B cell (primary cell): Measurements from ENCODE around the gene RASGRF2. TPM values are rescaled to one million over a fixed set of nuclear protein-coding genes. Genes with fewer than 3 reads are reported as not detected.

Source experiments
- ATAC-seq: fragments of 200-7000 bp; cut with Tn5 transposase; one replicate; pipeline ENCODE4 v1.10.0; 2021; ENCODE audit warnings: low read depth, mild to moderate bottlenecking, moderate number of reproducible peaks, moderate library complexity
- CTCF ChIA-PET: fragments of 350-600 bp; sonication (Branson Sonifier 250); formaldehyde crosslinking; loops from one replicate; lab custom pipeline; 2021; ENCODE audit warnings: antibody characterized with exemption, inconsistent platforms; lab: Charles Lee
- POLR2A ChIA-PET: fragments of 350-600 bp; sonication (Branson Sonifier 250); formaldehyde crosslinking; loops from one replicate; lab custom pipeline; 2021; ENCODE audit warnings: antibody characterized with exemption; lab: Charles Lee
- DNase-seq: peaks from one replicate; pipeline ENCODE4 v3.0.0; 2013
- H2AFZ ChIP-seq: 2 replicates; pipeline ENCODE4 v1.6.1; 2012; ENCODE audit warnings: mild to moderate bottlenecking, low read depth, low read length; ENCODE audit not compliant: insufficient read depth, poor library complexity, severe bottlenecking
- H3K27ac ChIP-seq, 2 donors: 1 replicate in 1 of 2; 2 replicates in 1 of 2; pipeline ENCODE4 v1.5.1; 2012 to 2013; ENCODE audit warnings: low read length in 2 of 2, mild to moderate bottlenecking in 2 of 2, moderate library complexity in 1 of 2
- H3K27me3 ChIP-seq, 4 experiments: fragments of 200-600 bp in 1 of 4; sonication (generic) in 1 of 4; replicated peaks in 1 of 4; 1 replicate in 2 of 4; 2 replicates in 2 of 4; pipeline versions ENCODE4 v1.6.1 to v1.7.0; 2013 to 2016; ENCODE audit warnings: low read length in 3 of 4, mild to moderate bottlenecking in 2 of 4, mixed read lengths in 1 of 4, moderate library complexity in 1 of 4; ENCODE audit not compliant: insufficient read depth in 4 of 4, control insufficient read depth in 3 of 4; ENCODE audit errors: control extremely low read depth in 1 of 4
- H3K36me3 ChIP-seq, 2 experiments: replicated peaks in 1 of 2; 1 replicate in 1 of 2; 2 replicates in 1 of 2; pipeline versions ENCODE4 v1.6.1 to v1.7.1; 2013; ENCODE audit warnings: low read length in 1 of 2; ENCODE audit not compliant: insufficient read depth in 2 of 2, control insufficient read depth in 1 of 2; ENCODE audit errors: control extremely low read depth in 1 of 2, extremely low read depth in 1 of 2
- H3K4me1 ChIP-seq, 2 donors: fragments of 200-600 bp in 1 of 2; sonication (generic) in 1 of 2; 1 replicate in 1 of 2; 2 replicates in 1 of 2; pipeline versions ENCODE4 v1.5.1 to v1.6.1; 2013 to 2017; ENCODE audit warnings: low read length in 2 of 2; ENCODE audit not compliant: control insufficient read depth in 2 of 2, insufficient read depth in 2 of 2
- H3K4me2 ChIP-seq: replicated peaks from 2 replicates; pipeline ENCODE3; 2012; ENCODE audit warnings: mild to moderate bottlenecking, low read depth, low read length; ENCODE audit not compliant: poor library complexity, severe bottlenecking
- H3K4me3 ChIP-seq, 5 experiments: fragments of 200-600 bp in 1 of 5; sonication (generic) in 1 of 5; 1 replicate in 3 of 5; 2 replicates in 2 of 5; pipeline versions ENCODE4 v1.5.1 to v1.7.0; 2011 to 2016; ENCODE audit warnings: low read length in 4 of 5, mild to moderate bottlenecking in 4 of 5, low read depth in 2 of 5, control low read depth in 1 of 5, moderate library complexity in 1 of 5; ENCODE audit not compliant: insufficient read depth in 1 of 5; ENCODE audit errors: control extremely low read depth in 1 of 5, extremely low read depth in 1 of 5
- H3K79me2 ChIP-seq: fragments of 200-600 bp; sonication (generic); one replicate; pipeline ENCODE4 v1.6.0; 2016; ENCODE audit warnings: low read length; ENCODE audit not compliant: control insufficient read depth, insufficient read depth
- H3K9ac ChIP-seq: fragments of 200-600 bp; sonication (generic); 2 replicates; pipeline ENCODE4 v1.6.1; 2017; ENCODE audit warnings: mild to moderate bottlenecking, low read length, moderate library complexity
- H3K9me3 ChIP-seq, 3 donors: one replicate each; pipeline versions ENCODE4 v1.6.1 to v1.7.1; 2013; ENCODE audit warnings: low read length in 2 of 3; ENCODE audit not compliant: control insufficient read depth in 2 of 3, insufficient read depth in 1 of 3; ENCODE audit errors: control extremely low read depth in 1 of 3
- H4K20me1 ChIP-seq: 2 replicates; pipeline ENCODE4 v1.6.0; 2012; ENCODE audit warnings: mild to moderate bottlenecking, low read length; ENCODE audit not compliant: insufficient read depth, control insufficient read depth, poor library complexity, severe bottlenecking
- H3K27ac Mint-ChIP-seq: one replicate; pipeline ENCODE4 v1.8.0; 2021; ENCODE audit warnings: mixed read lengths
- H3K27me3 Mint-ChIP-seq: one replicate; pipeline ENCODE4 v1.8.0; 2021; ENCODE audit warnings: mixed read lengths
- H3K4me1 Mint-ChIP-seq: one replicate; pipeline ENCODE4 v1.8.0; 2021; ENCODE audit warnings: mixed read lengths
- H3K4me3 Mint-ChIP-seq: one replicate; pipeline ENCODE4 v1.8.0; 2021; ENCODE audit warnings: mixed read lengths
- H3K9me3 Mint-ChIP-seq: one replicate; pipeline ENCODE4 v1.8.0; 2022; ENCODE audit warnings: mixed read lengths; ENCODE audit not compliant: insufficient read depth
- CTCF ChIP-seq: fragments of 200-600 bp; IDR thresholded peaks from one replicate; pipeline ENCODE4 v1.8.0; 2022; ENCODE audit warnings: antibody characterized with exemption, mild to moderate bottlenecking
- EZH2 ChIP-seq: IDR thresholded peaks from 2 replicates; pipeline ENCODE4 v1.6.1; 2012; ENCODE audit warnings: borderline replicate concordance, low read depth, mild to moderate bottlenecking, moderate library complexity, low read length; ENCODE audit not compliant: insufficient read depth, poor library complexity, severe bottlenecking
- WGBS: methylation state at CpG from one replicate; pipeline ENCODE4 v1.1.5; 2013; ENCODE audit warnings: missing lambda C conversion rate; ENCODE audit not compliant: insufficient coverage; 5-methylcytosine and 5-hydroxymethylcytosine counted together
- intact Hi-C: fragments of 100-400 bp; cut with micrococcal nuclease; formaldehyde crosslinking; loops from one replicate; pipeline ENCODE4 v1.10.0; 2022
- polyA plus RNA-seq: library from polyadenylated mRNA; depleted of rRNA; stranded (reverse); fragments of >200 nt; gene quantifications from 2 replicates; pipeline ENCODE4 v1.2.3, GENCODE V29; 2012
- total RNA-seq, 2 donors: library from RNA; stranded (reverse); fragments of 120-200 nt in 1 of 2; gene quantifications; 1 replicate in 1 of 2; 2 replicates in 1 of 2; pipeline versions ENCODE4 v1.2.3 to v1.2.4, GENCODE V29; 2013 to 2022

The RASGRF2 gene
- total and polyA plus RNA-seq, 2 donors (not counting 1 experiment from before 2014, with no cell fraction given), result 0.04 to 0.37 TPM

- Mint-ChIP-seq H3K4me3 (no peak overlapping the region), H3K27me3 (no peaks in the 10 kb centered on the region), H3K4me1 (no peaks in the 10 kb centered on the region), H3K9me3 (no peaks in the 10 kb centered on the region), H3K27ac (no peak overlapping the region)
- WGBS, result 100% methylated on average over 2 of the region's 5 CpGs
- no peak overlapping the region for H2AFZ ChIP-seq
- intact Hi-C loops, result no loop called here
- H3K4me1 ChIP-seq, result no peaks in the 10 kb centered on the region
- TF ChIP-seq CTCF, result no peak
- no peak for TF ChIP-seq EZH2
- H3K79me2 ChIP-seq, result no peaks in the 10 kb centered on the region
- no peaks in the 10 kb centered on the region for H3K27me3 ChIP-seq
- CTCF ChIA-PET, result no interaction called here
- no peak overlapping the region for H3K9ac ChIP-seq
- no peak for ATAC-seq
- H3K4me2 ChIP-seq, result no peak overlapping the region
- peaks cover 0 to 3% (median 2%) of the 10 kb centered on the region in 3 donors for H3K9me3 ChIP-seq
- H3K27ac ChIP-seq, result no peak overlapping the region
- no peak for DNase-seq
- no peaks in the 10 kb centered on the region for H4K20me1 ChIP-seq
- no peak overlapping the region for H3K4me3 ChIP-seq
- no peaks in the 10 kb centered on the region for H3K36me3 ChIP-seq
- POLR2A ChIA-PET, result no interaction called here
Observed at GRCh38 chr5:81075041-81075440, 114.9 kb downstream of the RASGRF2 start.

- no peak overlapping the region for H3K4me2 ChIP-seq
- no peak for ATAC-seq
- no peaks in the 10 kb centered on the region for H3K4me1 ChIP-seq
- no peak for DNase-seq
- H3K4me3 Mint-ChIP-seq, result no peak overlapping the region
- no peaks in the 10 kb centered on the region for H3K79me2 ChIP-seq
- H3K27me3 Mint-ChIP-seq, result no peaks in the 10 kb centered on the region
- WGBS, result 95% methylated on average over 2 of the region's 2 CpGs
- H3K9me3 Mint-ChIP-seq, result no peaks in the 10 kb centered on the region
- no peak overlapping the region for H2AFZ ChIP-seq
- intact Hi-C loops, result no loop called here
- H3K9ac ChIP-seq, result no peak overlapping the region
- no peaks in the 10 kb centered on the region for H3K27me3 ChIP-seq
- H3K27ac Mint-ChIP-seq, result no peak overlapping the region
- H3K9me3 ChIP-seq, result peaks cover 0 to 3% (median 2%) of the 10 kb centered on the region in 3 donors
- no peaks in the 10 kb centered on the region for H4K20me1 ChIP-seq
- H3K27ac ChIP-seq, result no peak overlapping the region
- H3K4me3 ChIP-seq, result no peak overlapping the region
- H3K36me3 ChIP-seq, result no peaks in the 10 kb centered on the region
- ChIA-PET POLR2A (no interaction called here), CTCF (interaction anchor here (1.1 kb wide), 1 partner anchor 27 kb away, joined by 3 read pairs; no protein-coding TSS in a partner anchor)
- no peak for TF ChIP-seq CTCF
- no peak for TF ChIP-seq EZH2
- H3K4me1 Mint-ChIP-seq, result no peaks in the 10 kb centered on the region
Observed at GRCh38 chr5:81077105-81077504, 116.9 kb downstream of the RASGRF2 start.
